GM18870 (cell line): ENCODE results near the gene ATF6.
"Not testable (repeated sequence)": the region's sequence is repeated elsewhere in the genome, so short reads cannot be mapped to it uniquely, and the experiment has no call there.

ENCODE experiments used
- ATAC-seq: cut with Tn5 transposase; IDR thresholded peaks from one replicate; pipeline ENCODE4 v1.9.1; 2021; ENCODE audit warnings: moderate library complexity; ENCODE audit not compliant: unreplicated experiment

Gene ATF6

DNA sequence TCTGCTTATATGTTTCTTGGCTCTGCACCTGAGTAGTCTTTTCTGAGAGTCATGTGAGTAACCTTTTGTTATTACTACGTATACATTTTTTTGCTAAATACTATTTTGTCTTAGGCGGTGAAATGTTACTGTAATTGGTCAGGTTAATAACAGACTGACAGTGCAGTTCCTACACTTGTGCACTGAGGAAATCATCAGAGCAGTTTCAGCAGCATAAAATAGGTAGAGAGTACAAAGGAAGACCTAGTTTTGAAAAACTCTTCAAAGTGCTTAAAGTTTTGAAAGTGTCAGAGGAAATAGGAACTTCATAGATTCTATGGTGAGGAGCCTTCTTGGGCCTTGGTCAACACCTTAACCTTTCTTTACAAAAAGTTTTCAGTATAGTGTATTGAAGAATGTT is 11.1 kb downstream of the ATF6 start:
- ATAC-seq = no peak

DNA sequence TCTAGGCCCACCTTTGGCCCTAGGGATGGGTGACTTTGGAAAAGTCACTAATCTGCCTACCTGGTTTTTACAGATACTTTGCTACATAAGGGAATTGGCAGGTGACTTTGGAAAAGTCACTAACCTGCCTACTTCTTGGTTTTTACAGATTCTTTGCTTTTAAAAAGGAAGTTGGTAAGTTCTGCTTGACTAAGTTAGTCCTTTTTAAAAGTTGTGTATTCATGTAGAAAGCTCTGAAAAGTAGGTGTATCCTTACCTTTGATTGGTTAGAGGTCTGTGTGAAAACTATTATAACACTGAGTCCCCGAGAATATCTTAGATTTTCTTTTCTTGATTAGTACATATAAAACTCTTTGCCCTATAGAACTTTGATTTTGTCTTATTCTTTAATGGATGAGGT is 12.4 kb downstream of the ATF6 start:
- no peak for ATAC-seq

DNA sequence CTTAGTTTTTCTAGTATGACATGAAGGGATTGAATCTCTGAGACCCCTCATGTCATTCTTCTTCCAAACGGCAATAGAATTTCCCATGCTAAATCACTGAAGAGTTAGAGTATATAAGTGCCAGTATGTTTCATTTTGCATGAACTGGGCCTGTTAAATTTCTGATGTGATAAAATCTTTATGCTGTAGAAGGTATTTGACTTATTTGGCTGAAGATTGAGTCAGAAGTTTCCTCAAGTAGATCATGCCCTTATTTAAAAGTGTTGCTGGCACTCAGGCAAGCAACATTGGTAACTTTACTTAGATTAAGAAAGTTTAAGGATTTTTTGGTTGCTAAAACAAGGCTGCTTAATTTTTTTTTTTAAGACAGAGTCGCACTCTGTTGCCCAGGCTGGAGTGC is 13.3 kb downstream of the ATF6 start:
- no peak for ATAC-seq

DNA sequence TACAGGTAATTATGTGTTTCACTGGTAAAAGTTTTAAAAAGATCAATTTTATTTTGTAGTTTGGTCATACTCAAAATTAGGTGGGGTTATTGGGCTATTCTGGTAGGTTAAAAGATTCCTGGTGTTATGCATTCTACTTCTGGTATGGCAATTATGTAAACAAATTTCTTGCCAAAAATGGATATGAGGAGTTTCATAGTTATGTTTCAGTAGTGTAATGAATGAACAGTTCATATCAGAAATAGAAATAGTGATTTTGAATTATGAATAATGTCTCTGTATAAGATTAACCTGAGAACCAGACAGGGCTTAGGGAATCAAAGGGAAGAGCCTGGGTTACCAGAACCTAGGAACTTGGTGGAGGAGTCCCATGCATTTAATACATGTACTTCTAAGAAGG is 15.9 kb downstream of the ATF6 start:
- no peak for ATAC-seq

DNA sequence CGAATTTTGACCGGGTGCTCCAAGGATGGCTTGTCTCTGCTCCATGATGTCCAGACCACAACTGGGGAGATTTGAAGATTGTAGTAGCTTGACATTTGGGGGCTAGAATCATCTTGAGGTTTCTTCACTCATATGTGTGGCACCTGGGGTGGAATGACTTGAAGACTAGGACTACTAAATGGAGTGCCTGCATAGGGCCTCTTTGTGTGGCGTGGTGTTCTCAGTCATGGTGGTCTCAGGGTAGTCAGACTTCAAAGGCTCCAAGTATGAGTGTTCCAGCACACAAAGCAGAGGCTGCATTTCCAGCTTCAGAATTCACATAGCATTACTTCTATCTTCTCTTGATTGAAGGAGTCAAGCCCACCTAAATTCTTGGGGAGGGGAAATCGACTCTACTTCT is 16.8 kb downstream of the ATF6 start:
- no peak for ATAC-seq

DNA sequence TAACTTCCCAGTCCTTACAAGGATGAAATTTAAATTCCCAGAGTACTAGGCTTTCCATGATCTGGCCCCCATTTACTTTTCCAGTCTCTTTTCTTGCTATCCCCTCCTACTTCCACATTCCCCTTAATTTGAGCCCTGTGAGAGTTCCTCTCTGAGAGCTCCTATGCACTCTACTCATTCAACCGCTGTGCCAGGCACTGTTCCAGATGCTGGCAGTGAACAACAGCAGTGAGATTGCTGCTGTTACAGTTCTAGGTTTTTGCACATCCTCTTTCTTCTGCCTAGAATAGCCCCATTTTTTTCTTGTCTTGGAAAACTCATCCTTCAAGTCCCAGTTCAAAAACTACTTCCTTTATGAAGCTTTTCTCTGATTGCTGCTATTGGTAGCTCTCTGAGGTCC is 18.8 kb downstream of the ATF6 start:
- no peak for ATAC-seq

DNA sequence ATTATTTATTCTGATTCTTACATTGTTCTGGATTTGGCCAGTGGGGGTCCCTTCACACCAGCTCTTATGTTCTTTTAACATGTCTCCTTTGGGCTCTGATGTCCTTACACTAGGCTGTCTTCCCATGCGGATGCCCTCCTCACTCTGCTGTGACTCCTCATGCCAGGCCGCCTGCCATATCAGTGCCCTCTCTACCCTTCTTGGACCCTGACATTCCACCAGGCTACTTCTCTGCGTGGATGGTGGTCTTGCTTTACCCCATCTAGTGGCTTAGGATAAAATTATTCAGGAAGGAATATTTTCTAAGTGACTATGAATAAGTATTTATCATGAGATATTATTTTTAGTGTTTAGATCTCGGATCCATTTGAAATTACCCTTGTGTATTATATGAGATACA is 21.2 kb downstream of the ATF6 start:
- no peak for ATAC-seq

DNA sequence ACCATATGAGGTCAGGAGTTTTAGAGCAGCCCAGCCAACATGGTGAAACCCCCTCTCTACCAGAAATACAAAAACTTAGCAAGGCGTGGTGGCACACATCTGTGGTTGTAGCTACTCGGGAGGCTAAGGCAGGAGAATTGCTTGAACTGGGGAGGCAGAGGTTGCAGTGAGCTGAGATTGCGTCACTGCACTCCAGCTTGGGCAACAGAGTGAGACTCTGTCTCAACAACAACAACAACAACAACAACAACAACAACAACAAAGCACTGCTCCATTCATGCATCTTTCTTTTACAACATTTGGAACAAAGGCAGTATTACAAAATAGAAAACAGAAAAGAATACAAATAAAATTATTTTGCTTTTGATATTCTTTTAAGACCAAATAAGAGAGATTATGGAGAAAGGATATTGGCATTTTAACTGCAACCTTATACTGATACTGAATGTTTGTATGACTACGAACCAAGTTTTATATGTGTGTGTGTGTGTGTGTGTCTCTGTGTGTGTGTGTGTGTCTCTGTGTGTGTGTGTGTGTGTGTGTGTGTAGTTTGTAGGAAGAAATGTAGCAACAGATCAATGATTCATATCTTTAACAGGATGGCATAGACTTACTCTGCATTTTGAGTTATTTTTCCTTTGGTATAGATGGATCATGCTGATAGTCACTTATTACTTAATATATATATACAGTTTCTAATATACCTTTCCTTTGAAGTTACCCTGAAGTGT is 24.6 kb downstream of the ATF6 start:
- ATAC-seq = no peak

DNA sequence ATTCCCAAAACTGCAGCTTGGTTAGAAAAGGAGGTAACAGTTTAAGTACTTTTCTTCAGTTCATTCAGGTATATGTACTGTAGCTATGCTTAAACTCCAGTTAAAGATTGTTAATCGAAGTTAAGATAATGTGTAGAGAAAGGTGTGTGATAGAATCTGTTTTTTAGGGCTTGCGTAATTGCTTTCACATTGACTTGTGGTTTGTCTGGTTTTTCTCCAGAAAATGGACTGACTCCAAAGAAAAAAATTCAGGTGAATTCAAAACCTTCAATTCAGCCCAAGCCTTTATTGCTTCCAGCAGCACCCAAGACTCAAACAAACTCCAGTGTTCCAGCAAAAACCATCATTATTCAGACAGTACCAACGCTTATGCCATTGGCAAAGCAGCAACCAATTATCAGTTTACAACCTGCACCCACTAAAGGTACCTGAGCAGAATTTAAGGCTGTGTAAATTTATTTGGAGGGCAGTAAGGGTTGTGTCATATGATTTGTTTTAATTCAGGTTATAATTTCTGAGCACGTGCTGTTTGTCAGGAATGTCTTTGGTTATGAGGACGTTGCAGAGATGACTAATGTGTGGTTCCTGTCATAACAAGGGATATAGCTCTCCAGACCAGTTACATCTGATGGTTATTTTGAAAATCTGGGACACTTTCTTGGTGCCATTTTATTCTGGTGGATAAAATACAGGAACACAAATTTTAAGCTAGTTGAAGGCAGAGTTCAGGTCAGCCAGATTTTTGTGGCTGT is 26.0 kb downstream of the ATF6 start:
- no peak for ATAC-seq

DNA sequence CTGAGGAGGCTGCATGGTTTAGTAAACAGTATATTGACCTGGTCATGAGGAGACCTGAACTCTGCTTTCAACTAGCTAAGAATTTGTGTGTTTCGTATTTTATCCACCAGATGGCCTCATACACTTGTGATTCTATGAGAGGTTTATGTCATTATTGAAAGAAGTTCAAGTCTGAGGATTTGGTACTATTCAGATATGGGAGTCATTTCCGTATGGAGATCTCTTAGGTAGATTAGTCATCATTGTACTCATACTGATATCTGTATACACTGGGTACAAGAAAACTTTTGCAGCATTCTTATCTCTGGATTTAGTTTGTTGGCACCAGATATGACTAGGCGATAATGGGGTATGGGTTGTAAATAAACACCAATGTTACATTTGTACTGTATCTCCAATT is 26.6 kb downstream of the ATF6 start:
- no peak for ATAC-seq

DNA sequence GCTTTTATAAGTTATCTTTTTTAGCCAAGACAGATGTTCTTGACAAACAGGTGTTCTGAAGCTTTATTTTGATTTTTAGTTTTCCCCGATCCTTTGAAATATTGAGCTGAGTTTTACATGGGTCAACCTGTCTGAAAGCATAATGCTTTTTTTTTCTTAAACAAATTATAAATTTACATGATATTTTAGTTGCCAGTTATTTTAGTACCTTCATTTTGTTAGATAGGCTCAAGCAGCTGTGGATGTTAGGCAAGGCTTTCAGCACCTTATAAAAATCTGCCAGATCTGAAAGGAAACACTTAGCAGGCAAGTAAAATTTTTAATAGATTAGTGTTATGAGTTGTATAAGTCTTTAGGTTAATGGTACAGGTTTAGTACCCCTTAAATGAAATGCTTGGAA is 33.7 kb downstream of the ATF6 start:
- no peak for ATAC-seq

DNA sequence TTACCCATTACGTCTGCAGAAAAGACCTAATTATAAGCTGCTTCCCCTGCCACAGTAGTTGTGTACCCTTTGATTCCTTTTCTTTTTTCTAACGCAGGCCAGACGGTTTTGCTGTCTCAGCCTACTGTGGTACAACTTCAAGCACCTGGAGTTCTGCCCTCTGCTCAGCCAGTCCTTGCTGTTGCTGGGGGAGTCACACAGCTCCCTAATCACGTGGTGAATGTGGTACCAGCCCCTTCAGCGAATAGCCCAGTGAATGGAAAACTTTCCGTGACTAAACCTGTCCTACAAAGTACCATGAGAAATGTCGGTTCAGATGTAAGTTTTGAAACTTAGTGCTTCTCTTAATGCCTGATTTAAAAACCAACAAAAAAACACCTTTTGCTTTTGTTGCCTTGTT is 35.8 kb downstream of the ATF6 start:
- no peak for ATAC-seq

DNA sequence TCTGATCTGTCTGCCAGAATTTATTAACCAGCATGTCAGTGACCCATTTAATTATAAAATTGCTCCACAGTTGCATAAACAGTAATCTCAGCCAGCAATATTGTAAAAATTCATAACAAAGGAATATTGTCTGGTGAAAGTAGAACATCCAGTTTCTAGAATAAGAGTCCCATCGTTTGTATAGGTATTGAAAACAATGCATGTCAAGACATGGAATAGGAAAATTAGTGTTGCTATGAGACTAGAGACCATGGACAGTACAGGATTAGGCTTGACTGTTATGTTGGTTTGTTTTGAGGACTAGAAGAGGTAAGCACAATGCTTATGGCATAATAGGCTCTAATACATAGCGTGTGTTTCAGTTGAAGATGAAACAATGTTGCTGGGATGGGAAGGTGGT is 37.1 kb downstream of the ATF6 start:
- ATAC-seq = no peak

DNA sequence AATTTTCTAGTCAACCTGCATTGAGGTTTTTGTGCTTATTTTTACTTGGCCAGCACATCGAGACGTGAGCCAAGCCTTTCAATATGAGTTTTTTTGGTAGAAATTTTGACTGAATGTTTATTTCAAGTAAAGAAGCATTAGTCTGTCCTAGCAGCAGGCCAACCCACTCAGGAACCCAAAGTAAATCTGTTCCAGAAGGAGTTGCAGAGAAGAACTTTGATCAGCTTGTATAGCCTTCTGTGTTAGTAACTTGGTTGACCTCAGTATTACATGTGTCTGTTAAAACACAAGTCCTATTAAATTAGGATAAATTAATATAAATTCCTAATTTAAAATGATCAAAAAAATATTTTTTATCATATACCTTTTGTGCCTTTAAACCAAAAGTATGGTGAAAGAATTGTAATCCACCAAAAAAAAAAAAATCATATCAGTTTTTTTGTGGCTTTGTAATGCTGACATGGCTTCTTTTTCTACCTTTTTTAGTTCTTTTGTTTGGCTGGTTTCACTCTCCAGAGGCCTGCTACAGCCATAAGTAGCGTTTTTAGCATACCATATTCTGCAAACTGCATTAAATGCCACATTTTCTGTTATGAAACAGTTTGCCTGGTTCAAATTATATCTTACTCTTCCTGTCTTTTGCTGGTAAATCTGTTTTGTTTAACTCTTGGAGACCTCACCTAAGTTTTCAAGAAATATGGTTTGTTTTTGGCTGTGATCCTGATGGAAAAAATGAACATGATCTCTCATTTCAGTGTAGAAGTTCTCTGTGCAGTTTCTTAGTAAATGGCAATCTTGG is 39.5 kb downstream of the ATF6 start:
- no peak for ATAC-seq

DNA sequence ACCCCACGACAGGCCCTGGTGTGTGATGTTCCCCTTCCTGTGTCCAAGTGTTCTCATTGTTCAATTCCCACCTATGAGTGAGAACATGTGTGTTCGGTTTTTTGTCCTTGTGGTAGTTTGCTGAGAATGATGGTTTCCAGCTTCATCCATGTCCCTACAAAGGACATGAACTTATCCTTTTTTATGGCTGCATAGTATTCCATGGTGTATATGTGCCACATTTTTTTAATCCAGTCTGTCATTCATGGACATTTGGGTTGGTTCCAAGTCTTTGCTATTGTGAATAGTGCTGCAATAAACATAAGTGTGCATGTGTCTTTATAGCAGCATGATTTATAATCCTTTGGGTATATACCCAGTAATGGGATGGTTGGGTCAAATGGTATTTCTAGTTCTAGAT is 43.1 kb downstream of the ATF6 start:
- not testable (repeated sequence) for ATAC-seq

DNA sequence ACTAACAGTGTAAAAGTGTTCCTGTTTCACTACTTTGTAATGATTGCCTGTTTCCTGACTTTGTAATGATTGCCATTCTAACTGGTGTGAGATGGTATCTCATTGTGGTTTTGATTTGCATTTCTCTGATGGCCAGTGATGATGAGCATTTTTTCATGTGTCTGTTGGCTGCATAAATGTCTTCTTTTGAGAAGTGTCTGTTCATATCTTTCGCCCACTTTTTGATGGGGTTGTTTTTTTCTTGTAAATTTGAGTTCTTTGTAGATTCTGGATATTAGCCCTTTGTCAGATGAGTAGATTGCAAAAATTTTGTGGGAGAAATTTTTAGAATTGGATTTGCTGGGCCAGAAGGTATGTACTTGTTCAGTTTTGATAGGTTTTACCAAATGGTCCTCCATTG is 43.5 kb downstream of the ATF6 start:
- not testable (repeated sequence) for ATAC-seq

DNA sequence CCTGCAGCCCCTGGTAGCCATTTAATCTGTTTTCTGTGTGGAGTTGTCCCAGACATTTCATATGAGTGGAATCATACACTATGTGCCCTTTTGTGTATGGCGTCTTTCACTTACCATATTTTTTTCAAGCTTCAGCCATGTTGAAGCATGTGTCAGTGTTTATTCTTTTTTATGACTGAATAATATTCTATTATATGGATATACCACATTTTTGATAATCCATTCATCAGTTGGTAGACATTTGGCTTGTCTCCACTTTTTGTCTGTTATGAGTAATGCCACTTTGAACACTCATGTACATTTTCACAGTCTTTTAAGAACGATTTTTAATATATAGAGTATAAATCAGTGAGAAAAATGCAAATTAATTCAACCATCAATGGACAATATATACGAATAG is 44.7 kb downstream of the ATF6 start:
- no peak for ATAC-seq

DNA sequence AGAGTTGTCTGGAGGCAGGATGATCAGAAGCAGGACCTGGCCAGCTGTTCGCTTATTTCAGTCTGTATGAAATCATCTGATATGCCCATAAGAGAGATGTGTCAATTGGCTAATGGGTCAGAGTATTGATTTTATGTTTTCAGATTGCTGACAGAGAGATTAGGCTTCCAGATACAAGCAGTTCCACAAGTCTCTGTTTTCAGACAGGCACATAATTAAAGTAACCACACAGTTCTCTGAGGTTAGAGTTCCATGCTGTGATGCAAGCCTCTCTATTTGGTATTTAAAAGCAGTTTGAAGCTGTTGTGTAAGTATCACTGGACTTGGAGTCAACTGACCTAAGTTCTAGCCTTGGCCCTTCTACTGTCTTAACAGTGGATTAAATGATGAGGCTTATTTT is 50.1 kb downstream of the ATF6 start:
- no peak for ATAC-seq

DNA sequence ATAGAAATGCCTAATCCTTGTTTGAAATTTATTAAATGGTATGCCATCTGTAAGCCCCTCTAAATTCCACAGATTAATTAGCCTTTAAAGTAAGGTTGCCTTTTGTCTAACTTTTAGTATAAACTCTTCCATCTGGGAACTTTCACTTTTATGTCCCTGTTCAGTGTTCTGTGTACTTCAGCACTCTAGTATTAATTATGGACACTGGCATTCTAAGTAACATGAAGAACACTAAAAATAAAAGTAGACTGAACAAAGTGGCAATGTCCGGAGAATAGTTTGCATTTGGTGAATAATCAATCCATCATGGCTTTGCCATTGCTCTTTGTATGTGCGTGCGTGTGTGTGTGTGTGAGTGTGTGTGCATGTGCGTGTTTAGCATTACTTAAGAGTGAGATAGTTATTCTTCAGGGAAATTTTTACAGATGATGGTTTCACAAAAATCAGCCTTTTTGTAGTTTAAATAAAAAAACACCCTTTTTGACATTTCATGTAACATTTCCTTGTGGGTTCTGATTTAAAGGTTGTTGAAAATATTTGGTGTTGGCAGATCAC is 51.1 kb downstream of the ATF6 start:
- no peak for ATAC-seq

DNA sequence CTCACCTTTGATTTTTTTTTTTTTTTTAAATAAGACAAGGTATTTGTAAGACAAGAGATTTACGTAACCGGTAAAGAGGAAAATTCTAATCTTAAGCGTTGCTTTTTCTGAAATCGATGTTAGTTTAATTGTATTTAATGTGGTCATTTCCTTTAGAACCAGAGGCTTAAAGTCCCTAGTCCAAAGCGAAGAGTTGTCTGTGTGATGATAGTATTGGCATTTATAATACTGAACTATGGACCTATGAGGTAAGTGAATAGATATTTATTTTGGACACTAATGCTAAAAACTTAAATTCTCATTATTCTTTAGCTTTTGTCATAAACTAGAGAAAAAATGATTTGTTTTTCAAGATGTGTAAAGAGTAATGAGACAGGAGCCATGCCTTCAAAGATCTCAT is 54.8 kb downstream of the ATF6 start:
- no peak for ATAC-seq

DNA sequence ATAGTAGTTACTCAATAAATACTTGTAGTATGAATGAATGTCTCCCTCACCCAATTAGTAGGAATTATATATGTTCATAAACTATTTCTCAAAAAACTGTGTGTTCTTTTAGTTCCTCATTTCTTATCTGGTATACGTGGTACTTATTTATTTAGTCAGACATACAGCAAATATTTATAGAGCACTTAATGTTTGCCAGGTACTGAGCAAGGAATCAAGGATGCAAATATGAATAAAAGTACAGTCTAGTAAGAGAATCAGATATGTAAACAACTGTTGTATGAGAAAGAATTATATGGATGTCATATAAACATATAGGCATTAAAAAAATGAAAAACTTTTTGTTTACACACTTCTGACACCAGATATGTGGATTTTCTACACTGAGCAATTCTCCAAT is 58.5 kb downstream of the ATF6 start:
- no peak for ATAC-seq

DNA sequence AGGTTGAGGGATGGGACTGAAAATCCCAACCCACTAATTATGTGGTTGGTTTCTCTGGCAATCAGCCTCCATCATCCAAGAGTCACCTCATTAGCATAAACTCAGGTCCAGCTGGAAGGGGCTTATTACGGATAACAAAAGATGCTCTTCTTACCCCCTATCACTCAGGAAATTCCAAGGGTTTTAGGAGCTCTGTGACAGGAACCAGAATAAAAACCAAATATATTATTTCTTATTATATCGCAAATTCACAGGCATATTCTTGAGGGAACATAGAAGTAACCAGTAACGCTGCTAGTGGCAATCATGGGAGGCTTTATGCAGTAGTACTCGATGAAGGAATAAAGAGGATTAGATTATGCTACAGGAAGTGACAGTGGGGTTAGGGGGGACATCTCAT is 59.7 kb downstream of the ATF6 start:
- ATAC-seq = no peak
